HepG2 (cell line): Measurements from ENCODE around the gene MXD3. TPM values are rescaled to one million over a fixed set of nuclear protein-coding genes. Genes with fewer than 3 reads are reported as not detected.
A peak's percentile ranks its signal among the peaks of the same experiment; 100 is the strongest.

Source experiments
- AHR ChIP-seq: IDR thresholded peaks from 2 replicates; pipeline ENCODE4 v1.6.1; 2018; ENCODE audit warnings: missing genetic modification reagents, missing compliant biosample characterization
- ARID5B ChIP-seq: IDR thresholded peaks from 2 replicates; pipeline ENCODE4 v1.4.0; 2020; ENCODE audit warnings: mild to moderate bottlenecking, missing genetic modification reagents
- ARNT ChIP-seq: fragments of 450-650 bp; IDR thresholded peaks from 2 replicates; pipeline ENCODE4 v1.6.1; 2017
- BCL3 ChIP-seq: sonication (generic); formaldehyde crosslinking; IDR thresholded peaks from 2 replicates; pipeline ENCODE4 v1.5.1; 2020; ENCODE audit warnings: mild to moderate bottlenecking, missing genetic modification reagents, moderate library complexity
- CREB1 ChIP-seq, 2 experiments: fragments of 450-650 bp in 1 of 2; IDR thresholded peaks; 2 replicates each; pipeline ENCODE4 v1.6.1; 2016 to 2017; ENCODE audit warnings: control low read depth in 1 of 2, mild to moderate bottlenecking in 1 of 2, missing compliant biosample characterization in 1 of 2, missing genetic modification characterization in 1 of 2
- DMAP1 ChIP-seq: IDR thresholded peaks from 2 replicates; pipeline ENCODE4 v1.6.1; 2016
- EED ChIP-seq: sonication (generic); formaldehyde crosslinking; IDR thresholded peaks from 2 replicates; pipeline ENCODE4 v1.5.0; 2020; ENCODE audit warnings: mild to moderate bottlenecking, missing genetic modification reagents
- FOSL1 ChIP-seq: sonication (generic); formaldehyde crosslinking; IDR thresholded peaks from 2 replicates; pipeline ENCODE4 v1.9.0; 2021; ENCODE audit warnings: missing genetic modification reagents, borderline replicate concordance
- GTF3A ChIP-seq: sonication (generic); formaldehyde crosslinking; conservative IDR thresholded peaks from 2 replicates; pipeline ENCODE4 v1.4.0; 2020; ENCODE audit warnings: mild to moderate bottlenecking, missing genetic modification reagents
- HMG20B ChIP-seq: conservative IDR thresholded peaks from 2 replicates; pipeline ENCODE4 v1.6.1; 2016; ENCODE audit warnings: missing genetic modification reagents, missing compliant biosample characterization
- KLF16 ChIP-seq, 2 experiments: sonication (generic) in 1 of 2; formaldehyde crosslinking in 1 of 2; IDR thresholded peaks; 2 replicates each; pipeline versions ENCODE4 v1.6.1 to v1.8.0; 2016 to 2023; ENCODE audit warnings: missing genetic modification reagents in 2 of 2, missing compliant biosample characterization in 1 of 2
- RBFOX2 ChIP-seq: fragments of 200-400 bp; formaldehyde crosslinking; IDR thresholded peaks from 2 replicates; pipeline ENCODE4 v1.6.1; 2017; ENCODE audit warnings: low read depth, mild to moderate bottlenecking, low read length
- RNF2 ChIP-seq: fragments of 450-650 bp; conservative IDR thresholded peaks from 2 replicates; pipeline ENCODE4 v1.6.1; 2016; ENCODE audit warnings: low read depth
- SIN3A ChIP-seq: IDR thresholded peaks from 2 replicates; pipeline ENCODE4 v1.6.1; 2011; ENCODE audit warnings: low read depth, mild to moderate bottlenecking, control low read depth, low read length, borderline replicate concordance
- ZBTB25 ChIP-seq: IDR thresholded peaks from 2 replicates; pipeline ENCODE4 v1.6.1; 2018; ENCODE audit warnings: missing genetic modification reagents
- ZBTB26 ChIP-seq: IDR thresholded peaks from 2 replicates; pipeline ENCODE4 v1.6.1; 2016; ENCODE audit warnings: missing compliant biosample characterization, missing genetic modification reagents, borderline replicate concordance
- ZNF20 ChIP-seq: sonication (generic); formaldehyde crosslinking; IDR thresholded peaks from 2 replicates; pipeline ENCODE4 v1.4.0; 2020; ENCODE audit warnings: mild to moderate bottlenecking, moderate library complexity, missing genetic modification reagents
- ZNF205 ChIP-seq: IDR thresholded peaks from 2 replicates; pipeline ENCODE4 v1.6.1; 2018; ENCODE audit warnings: missing biosample characterization, missing genetic modification reagents
- ZNF256 ChIP-seq: sonication (generic); formaldehyde crosslinking; conservative IDR thresholded peaks from 2 replicates; pipeline ENCODE4 v1.4.0; 2020; ENCODE audit warnings: missing genetic modification reagents
- ZNF350 ChIP-seq: sonication (generic); formaldehyde crosslinking; IDR thresholded peaks from 2 replicates; pipeline ENCODE4 v1.4.0; 2020; ENCODE audit warnings: mild to moderate bottlenecking, low read depth, missing genetic modification reagents, borderline replicate concordance
- ZNF597 ChIP-seq: sonication (generic); formaldehyde crosslinking; IDR thresholded peaks from 2 replicates; pipeline ENCODE4 v1.5.0; 2020; ENCODE audit warnings: missing genetic modification reagents
- ZNF614 ChIP-seq: IDR thresholded peaks from 2 replicates; pipeline ENCODE4 v1.6.1; 2018; ENCODE audit warnings: missing biosample characterization, missing genetic modification reagents, inconsistent platforms, borderline replicate concordance
- ZNF746 ChIP-seq: sonication (generic); formaldehyde crosslinking; IDR thresholded peaks from 2 replicates; pipeline ENCODE4 v1.8.0; 2022; ENCODE audit warnings: mild to moderate bottlenecking, missing genetic modification reagents
- polyA plus RNA-seq, 8 experiments: library from polyadenylated mRNA; depleted of rRNA in 3 of 8; stranded (reverse) in 7 of 8; unstranded in 1 of 8; fragments of >200 nt; fragmentation: Illumina TruSeq in 4 of 8; extraction: Trizol in 4 of 8; gene quantifications; 2 replicates each; pipeline versions ENCODE4 v1.2.1 to v1.2.3, GENCODE V29; 2011 to 2016; ENCODE audit warnings: low read depth in 4 of 8, missing spikeins in 1 of 8, mixed read lengths in 1 of 8; ENCODE audit not compliant: insufficient read depth in 1 of 8
- total RNA-seq, 5 experiments: library from RNA; depleted of rRNA; stranded (reverse); fragments of >200 nt; fragmentation: Illumina TruSeq; extraction: Trizol; gene quantifications; 2 replicates each; pipeline ENCODE4 v1.2.3, GENCODE V29; 2016; ENCODE audit warnings: low read depth in 1 of 5

Gene MXD3
- total and polyA plus RNA-seq, 2 of the 13 experiments (the other 11 are each of a cell fraction or from before 2014, with no cell fraction given) = 10.5 to 12.8 TPM

GRCh38 chr5:177354256-177354655 lies 42.6 kb upstream of the MXD3 start (continued):
- TF ChIP-seq ZBTB25 (no peak), FOSL1 (no peak), ZNF597 (CRISPR knock-in tag) (no peak), KLF16 (CRISPR knock-in tag; IDR thresholded peaks at IDR 0.05) (peak in 1 of 2 experiments; percentile 61; a peak in 1 of 4 replicates), DMAP1 (CRISPR knock-in tag) (no peak), ZNF746 (no peak), BCL3 (CRISPR knock-in tag) (no peak), RBFOX2 (no peak), ARID5B (CRISPR knock-in tag) (peak; percentile 49; the same call in 1 of the 2 replicates), ZBTB26 (CRISPR knock-in tag) (peak; percentile 96), SIN3A (no peak), CREB1 (IDR thresholded peaks at IDR 0.05) (no peak), CREB1 (CRISPR knock-in tag; IDR thresholded peaks at IDR 0.05) (no peak), ZNF20 (CRISPR knock-in tag) (no peak), ZNF350 (CRISPR knock-in tag) (no peak), GTF3A (CRISPR knock-in tag) (no peak), AHR (CRISPR knock-in tag) (no peak), HMG20B (CRISPR knock-in tag) (no peak), ZNF205 (CRISPR knock-in tag) (no peak), ARNT (no peak), EED (CRISPR knock-in tag) (no peak), RNF2 (no peak), ZNF256 (no peak), ZNF614 (CRISPR knock-in tag) (no peak)
